Neural crest cell (in vitro differentiated cells): Measurements from ENCODE around the gene SOD2. TPM values are rescaled to one million over a fixed set of nuclear protein-coding genes. Genes with fewer than 3 reads are reported as not detected.

Experiments
- DNase-seq: peaks from one replicate; pipeline ENCODE4 v3.0.0; 2021; ENCODE audit warnings: low read depth, mixed read lengths, low spot score
- H3K27ac Mint-ChIP-seq: one replicate; pipeline ENCODE4 v1.8.0; 2021; ENCODE audit warnings: mild to moderate bottlenecking, mixed read lengths; ENCODE audit not compliant: unreplicated experiment
- H3K27me3 Mint-ChIP-seq: 2 replicates; pipeline ENCODE4 v1.8.0; 2021; ENCODE audit warnings: low read depth, mild to moderate bottlenecking, mixed read lengths
- H3K36me3 Mint-ChIP-seq: 2 replicates; pipeline ENCODE4 v1.8.0; 2021; ENCODE audit warnings: low read depth, mild to moderate bottlenecking, mixed read lengths
- H3K4me1 Mint-ChIP-seq: 2 replicates; pipeline ENCODE4 v1.8.0; 2021; ENCODE audit warnings: mixed read lengths
- H3K4me3 Mint-ChIP-seq: one replicate; pipeline ENCODE4 v1.8.0; 2021; ENCODE audit warnings: mild to moderate bottlenecking, mixed read lengths
- H3K9me3 Mint-ChIP-seq: 2 replicates; pipeline ENCODE4 v1.8.0; 2021; ENCODE audit warnings: mixed read lengths
- CTCF ChIP-seq: fragments of 200-600 bp; sonication (generic); conservative IDR thresholded peaks from 2 replicates; pipeline ENCODE4 v1.5.0; 2021; ENCODE audit warnings: antibody characterized with exemption, mild to moderate bottlenecking
- total RNA-seq: library from RNA; stranded (reverse); gene quantifications from 2 replicates; pipeline ENCODE4 v1.2.1, GENCODE V29; 2021

The SOD2 gene
- total RNA-seq, 1 donor from 2014 or later, result 91.9 TPM

DNA sequence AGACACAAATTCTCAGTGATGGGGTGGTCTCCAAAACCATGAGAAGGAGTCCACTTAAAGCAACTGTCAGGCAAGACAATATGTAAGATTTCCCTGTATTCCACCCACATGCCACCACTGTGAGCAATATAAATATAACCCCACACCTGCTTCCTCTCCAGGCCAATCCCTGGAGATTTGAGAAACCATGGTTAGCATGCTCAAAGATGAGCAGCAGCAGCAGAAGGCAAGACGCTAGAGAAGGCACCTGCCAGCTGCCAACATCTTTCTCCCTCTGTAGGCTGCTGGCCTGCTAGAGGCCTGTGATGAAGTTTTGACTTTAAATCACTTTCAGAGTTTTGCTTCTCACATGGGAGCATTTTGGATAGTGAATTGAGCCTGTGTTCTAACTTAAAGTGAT lies 7.9 kb upstream of the SOD2 start:
- Mint-ChIP-seq H3K4me1 (peaks cover 3% of the 10 kb centered on the region), H3K4me3 (no peak overlapping the region)

GRCh38 chr6:159695984-159696383 lies 2.9 kb upstream of the SOD2 start:
- peak overlapping the region; percentile 47 for H3K4me3 Mint-ChIP-seq
- no peaks in the 10 kb centered on the region for H3K9me3 Mint-ChIP-seq
- H3K27me3 Mint-ChIP-seq, result no peaks in the 10 kb centered on the region
- peaks cover 7% of the 10 kb centered on the region for H3K36me3 Mint-ChIP-seq
- H3K4me1 Mint-ChIP-seq, result peaks cover 27% of the 10 kb centered on the region
- DNase-seq, result no peak
- no peak for TF ChIP-seq CTCF
- no peak overlapping the region for H3K27ac Mint-ChIP-seq

More for the DNA sequence above, 7.9 kb upstream of the SOD2 start:
- H3K27me3 Mint-ChIP-seq, result no peaks in the 10 kb centered on the region
- no peak for TF ChIP-seq CTCF
- H3K27ac Mint-ChIP-seq, result no peak overlapping the region
- DNase-seq, result no peak
- peaks cover 21% of the 10 kb centered on the region for H3K36me3 Mint-ChIP-seq
- H3K9me3 Mint-ChIP-seq, result peaks cover 2% of the 10 kb centered on the region

- Mint-ChIP-seq H3K36me3 (no peaks in the 10 kb centered on the region), H3K27ac (peak overlapping the region; percentile 96), H3K4me1 (peaks cover 25% of the 10 kb centered on the region), H3K9me3 (no peaks in the 10 kb centered on the region), H3K27me3 (no peaks in the 10 kb centered on the region), H3K4me3 (peak overlapping the region; percentile 95)
- no peak for DNase-seq
- no peak for TF ChIP-seq CTCF
Measured at GRCh38 chr6:159693894-159694545, 979 bp upstream of the SOD2 start.

DNA sequence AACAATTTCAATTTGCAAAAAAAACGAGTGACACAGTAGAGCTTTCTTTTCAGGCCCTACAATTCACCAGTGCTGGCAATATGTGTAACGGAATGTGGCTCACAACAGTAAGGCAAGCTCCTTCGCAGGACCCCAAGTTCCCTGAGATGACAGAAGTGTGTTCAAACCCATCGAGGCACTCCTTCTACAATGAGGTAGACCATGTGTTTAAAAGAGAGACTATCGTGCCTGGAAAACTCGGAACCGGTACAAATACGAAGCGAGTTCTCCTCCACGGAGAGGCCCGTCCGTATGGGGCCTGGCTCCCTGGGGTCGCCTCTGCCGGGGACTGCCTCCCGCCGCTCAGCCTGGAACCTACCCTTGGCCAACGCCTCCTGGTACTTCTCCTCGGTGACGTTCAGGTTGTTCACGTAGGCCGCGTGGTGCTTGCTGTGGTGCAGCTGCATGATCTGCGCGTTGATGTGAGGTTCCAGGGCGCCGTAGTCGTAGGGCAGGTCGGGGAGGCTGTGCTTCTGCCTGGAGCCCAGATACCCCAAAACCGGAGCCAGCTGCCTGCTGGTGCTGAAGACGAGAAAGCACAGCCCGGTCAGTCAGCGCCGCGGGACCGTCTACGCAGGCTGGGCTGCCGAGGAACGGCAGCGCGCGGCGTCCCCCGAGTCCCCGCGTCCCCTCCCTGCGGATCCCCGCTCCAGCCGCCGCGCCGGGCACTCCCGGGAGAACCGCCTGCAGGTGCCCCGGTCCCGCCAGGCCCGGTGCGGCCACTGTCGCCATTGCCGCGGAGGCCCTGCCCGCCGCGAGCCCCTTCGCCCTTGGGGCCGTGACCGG lies 526 bp downstream of the SOD2 start:
- H3K27me3 Mint-ChIP-seq, result no peaks in the 10 kb centered on the region
- H3K4me3 Mint-ChIP-seq, result peak overlapping the region; percentile 89
- H3K4me1 Mint-ChIP-seq, result peaks cover 29% of the 10 kb centered on the region
- TF ChIP-seq CTCF, result no peak
- H3K27ac Mint-ChIP-seq, result peak overlapping the region; percentile 97
- no peaks in the 10 kb centered on the region for H3K9me3 Mint-ChIP-seq
- peaks cover 5% of the 10 kb centered on the region for H3K36me3 Mint-ChIP-seq
- DNase-seq, result peak; percentile 25

- DNase-seq, result no peak
- Mint-ChIP-seq H3K27me3 (no peaks in the 10 kb centered on the region), H3K27ac (no peak overlapping the region), H3K36me3 (peaks cover 9% of the 10 kb centered on the region), H3K4me1 (peaks cover 29% of the 10 kb centered on the region), H3K4me3 (peak overlapping the region; percentile 89), H3K9me3 (no peaks in the 10 kb centered on the region)
- no peak for TF ChIP-seq CTCF
Measured at GRCh38 chr6:159691963-159692287, 1.1 kb downstream of the SOD2 start.
